Ovary (tissue), 3 donors: Measurements from ENCODE around the gene RBM4B.

Experiments
- EP300 ChIP-seq: sonication (generic); formaldehyde crosslinking; IDR thresholded peaks from one replicate; pipeline ENCODE4 v1.6.1; 2017; ENCODE audit warnings: antibody characterized with exemption
- TF ChIP-seq, protein P1 (sequence below), 3 donors: fragments of 450-650 bp in 2 of 3; fragments of 200-600 bp in 1 of 3; IDR thresholded peaks; one replicate each; pipeline versions ENCODE4 v1.5.1 to v1.8.0; 2016 to 2022; ENCODE audit warnings: antibody characterized with exemption in 3 of 3, mild to moderate bottlenecking in 1 of 3
- donor health status: DM: no; HTN: no; CAD: no.

DNA sequence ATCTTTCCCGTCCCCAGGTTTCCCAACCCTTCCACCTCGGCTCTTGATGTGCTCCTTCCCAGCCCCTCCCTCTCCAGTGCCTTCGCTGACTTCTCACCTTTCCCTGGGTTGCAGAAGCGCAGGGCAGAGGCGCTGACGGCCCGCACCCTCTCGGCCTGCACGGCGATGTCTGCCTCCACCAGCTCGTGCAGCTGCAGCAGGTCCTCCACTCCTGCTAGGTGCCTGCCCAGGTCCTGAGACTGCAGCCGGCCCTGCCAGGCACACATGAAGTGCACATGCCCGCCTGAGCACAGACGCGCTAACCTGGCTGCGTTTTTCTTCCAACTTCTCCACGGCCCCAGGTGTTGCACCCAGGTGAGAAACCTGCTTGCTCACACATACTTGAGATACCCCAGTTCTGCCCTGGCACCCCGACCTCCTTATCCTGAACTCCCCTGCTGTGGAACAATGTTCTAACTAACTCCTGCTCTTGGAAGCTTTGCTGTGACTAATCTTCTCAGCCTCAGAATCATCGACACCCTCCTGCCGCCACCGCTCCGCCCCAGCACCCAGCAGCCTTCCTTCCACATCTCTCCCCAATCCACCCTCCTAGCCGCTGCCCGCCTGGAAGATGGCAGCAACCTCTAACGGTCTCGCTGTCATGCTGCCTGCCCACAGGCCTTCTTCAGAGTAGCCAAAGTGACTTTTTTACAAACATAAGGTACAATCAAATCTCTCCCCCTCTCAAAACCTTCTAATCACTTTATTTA lies 28.1 kb upstream of the RBM4B start:
- no peak for TF ChIP-seq EP300
- TF ChIP-seq, protein P1, sequence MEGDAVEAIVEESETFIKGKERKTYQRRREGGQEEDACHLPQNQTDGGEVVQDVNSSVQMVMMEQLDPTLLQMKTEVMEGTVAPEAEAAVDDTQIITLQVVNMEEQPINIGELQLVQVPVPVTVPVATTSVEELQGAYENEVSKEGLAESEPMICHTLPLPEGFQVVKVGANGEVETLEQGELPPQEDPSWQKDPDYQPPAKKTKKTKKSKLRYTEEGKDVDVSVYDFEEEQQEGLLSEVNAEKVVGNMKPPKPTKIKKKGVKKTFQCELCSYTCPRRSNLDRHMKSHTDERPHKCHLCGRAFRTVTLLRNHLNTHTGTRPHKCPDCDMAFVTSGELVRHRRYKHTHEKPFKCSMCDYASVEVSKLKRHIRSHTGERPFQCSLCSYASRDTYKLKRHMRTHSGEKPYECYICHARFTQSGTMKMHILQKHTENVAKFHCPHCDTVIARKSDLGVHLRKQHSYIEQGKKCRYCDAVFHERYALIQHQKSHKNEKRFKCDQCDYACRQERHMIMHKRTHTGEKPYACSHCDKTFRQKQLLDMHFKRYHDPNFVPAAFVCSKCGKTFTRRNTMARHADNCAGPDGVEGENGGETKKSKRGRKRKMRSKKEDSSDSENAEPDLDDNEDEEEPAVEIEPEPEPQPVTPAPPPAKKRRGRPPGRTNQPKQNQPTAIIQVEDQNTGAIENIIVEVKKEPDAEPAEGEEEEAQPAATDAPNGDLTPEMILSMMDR (IDR thresholded peaks at IDR 0.05) = no peak
